GM12864 (cell line): Measurements from ENCODE around the gene MAP1LC3C.

Experiments
- DNase-seq: peaks from one replicate; pipeline ENCODE4 v3.0.0-alpha.2; 2011; ENCODE audit warnings: low read depth
- H3K4me3 ChIP-seq: 2 replicates; pipeline ENCODE4 v1.5.1; 2011; ENCODE audit warnings: mild to moderate bottlenecking, low read depth, low read length, control low read depth
- CTCF ChIP-seq: IDR thresholded peaks from 2 replicates; pipeline ENCODE4 v1.5.1; 2011; ENCODE audit warnings: low read depth, mild to moderate bottlenecking, moderate library complexity, low read length, control low read depth, inconsistent platforms; ENCODE audit errors: missing control alignments

The MAP1LC3C gene

DNA sequence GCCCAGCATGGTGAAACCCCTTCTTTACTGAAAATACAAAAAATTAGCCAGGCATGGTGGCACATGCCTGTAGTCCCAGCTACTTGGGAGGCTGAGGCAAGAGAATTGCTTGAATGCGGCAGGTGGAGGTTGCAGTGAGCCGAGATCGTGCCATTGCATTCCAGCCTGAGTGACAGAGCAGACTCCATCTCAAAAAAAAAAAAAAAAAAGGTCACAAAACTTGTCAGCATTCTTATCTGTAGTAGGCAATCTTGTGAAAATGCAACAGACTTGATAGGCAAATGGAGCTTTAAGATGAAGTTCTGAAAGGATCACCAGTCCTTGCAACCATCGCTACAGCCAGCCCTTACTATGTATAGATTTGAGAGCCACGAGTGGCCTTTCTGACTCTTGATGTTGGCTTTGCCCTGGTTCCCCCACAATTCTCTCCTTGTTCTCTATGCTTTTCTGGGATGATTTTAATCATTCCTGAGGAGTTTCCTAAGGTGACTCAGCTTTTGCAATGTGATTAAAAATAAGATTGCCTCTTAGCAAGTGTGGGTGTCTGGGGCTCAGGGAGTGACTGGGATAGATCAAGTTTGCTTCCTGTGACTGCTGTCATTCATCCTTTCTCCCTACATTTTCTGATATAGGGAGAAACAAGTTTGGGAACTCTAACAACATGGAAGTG is 7.1 kb upstream of the MAP1LC3C start:
- TF ChIP-seq CTCF: no peak
- H3K4me3 ChIP-seq: no peak overlapping the region
- DNase-seq: no peak

GRCh38 chr1:242004751-242005495 is 6.0 kb upstream of the MAP1LC3C start:
- H3K4me3 ChIP-seq: no peak overlapping the region
- no peak for TF ChIP-seq CTCF
- no peak for DNase-seq

DNA sequence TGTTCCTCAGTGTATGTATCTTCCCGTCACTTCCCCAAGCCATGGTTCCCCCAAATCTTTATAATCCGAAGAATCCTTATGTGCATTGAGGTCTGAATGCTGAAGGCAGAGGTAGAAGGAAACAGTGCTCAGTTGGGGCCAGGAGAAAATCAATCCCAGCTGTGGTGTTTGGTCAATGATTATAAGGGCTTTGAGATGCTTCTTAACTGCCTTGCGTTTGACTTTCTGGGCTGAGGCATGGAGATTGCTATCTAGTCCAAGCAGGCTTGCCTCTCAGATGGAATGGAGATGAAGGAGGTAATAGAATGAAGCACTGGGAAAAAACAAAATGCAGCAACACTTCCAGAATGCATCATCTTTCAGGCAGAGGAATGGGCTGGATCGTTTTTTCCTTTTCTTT is 3.6 kb upstream of the MAP1LC3C start:
- H3K4me3 ChIP-seq: no peak overlapping the region
- no peak for DNase-seq
- no peak for TF ChIP-seq CTCF

DNA sequence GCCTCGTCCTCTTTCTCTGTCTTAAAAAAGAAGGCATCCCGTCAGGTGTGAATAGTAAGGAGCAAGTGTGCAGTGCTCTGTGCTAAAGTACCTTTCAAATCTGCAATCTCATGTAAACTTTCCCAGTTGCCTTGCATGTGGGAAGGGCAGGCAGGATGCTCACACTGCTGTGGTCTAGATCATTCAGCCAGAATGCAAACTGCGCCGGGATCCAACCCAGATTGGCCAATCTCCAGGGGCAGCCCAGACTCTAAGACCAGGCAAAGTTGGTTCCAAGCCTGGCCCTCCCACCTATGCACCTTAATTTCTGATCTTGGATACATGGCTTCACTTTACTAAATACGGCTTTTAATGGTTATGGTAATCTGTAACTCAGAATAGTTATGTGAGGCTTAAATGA is 3.2 kb upstream of the MAP1LC3C start:
- no peak for TF ChIP-seq CTCF
- DNase-seq: no peak
- no peak overlapping the region for H3K4me3 ChIP-seq

DNA sequence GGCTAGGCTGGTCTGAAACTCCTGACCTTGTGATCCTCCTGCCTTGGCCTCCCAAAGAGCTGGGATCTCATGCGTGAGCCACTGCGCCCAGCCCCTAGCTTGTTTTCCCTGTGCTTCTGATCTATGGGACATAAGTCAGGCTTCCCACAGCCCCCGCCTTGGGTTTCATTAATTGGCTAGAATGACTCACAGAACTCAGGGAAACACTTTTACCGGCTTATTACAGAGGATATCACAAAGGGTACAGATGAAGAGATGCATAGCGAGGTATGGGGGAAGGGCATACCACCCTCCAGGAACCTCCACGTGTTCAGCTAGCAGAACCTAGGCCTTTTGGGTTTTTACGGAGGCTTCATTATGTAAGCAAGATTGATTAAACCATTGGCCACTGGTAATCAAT is 1.5 kb upstream of the MAP1LC3C start:
- TF ChIP-seq CTCF: no peak
- no peak overlapping the region for H3K4me3 ChIP-seq
- DNase-seq: no peak

GRCh38 chr1:241998412-241998921 is 431 bp downstream of the MAP1LC3C start:
- H3K4me3 ChIP-seq: peak overlapping the region; percentile 17; the same call in 1 of the 2 replicates
- peak; percentile 69 for TF ChIP-seq CTCF
- no peak for DNase-seq
